Heart left ventricle (tissue), 16 donors: ENCODE data around the gene RELL1. TPM values are rescaled to one million over a fixed set of nuclear protein-coding genes. Genes with fewer than 3 reads are reported as not detected.

ENCODE experiments used
- ATAC-seq, 4 donors: fragments of 200-7000 bp; cut with Tn5 transposase; one replicate each; pipeline ENCODE4 v1.9.1; 2020 to 2022; ENCODE audit warnings: moderate library complexity in 4 of 4, mild to moderate bottlenecking in 3 of 4, moderate number of reproducible peaks in 1 of 4
- DNase-seq, 5 donors: peaks; one replicate each; pipeline ENCODE4 v3.0.0-alpha.2; 2020
- H3K27ac ChIP-seq, 12 donors: fragments of 200-600 bp; sonication (generic) in 4 of 12; one replicate each; pipeline versions ENCODE4 v1.5.0 to v1.8.0; 2016 to 2022; ENCODE audit warnings: mild to moderate bottlenecking in 2 of 12
- H3K27me3 ChIP-seq, 9 donors: fragments of 200-600 bp; sonication (generic) in 2 of 9; one replicate each; pipeline versions ENCODE4 v1.5.1 to v1.8.0; 2016 to 2022; ENCODE audit warnings: mild to moderate bottlenecking in 3 of 9
- H3K36me3 ChIP-seq, 9 donors: fragments of 200-600 bp; sonication (generic) in 2 of 9; one replicate each; pipeline versions ENCODE4 v1.5.0 to v1.8.0; 2018 to 2022; ENCODE audit warnings: mild to moderate bottlenecking in 2 of 9
- H3K4me1 ChIP-seq, 12 donors: fragments of 200-600 bp; sonication (generic) in 4 of 12; one replicate each; pipeline versions ENCODE4 v1.5.0 to v1.8.0; 2016 to 2022; ENCODE audit warnings: mild to moderate bottlenecking in 3 of 12
- H3K4me3 ChIP-seq, 12 donors: fragments of 200-600 bp; sonication (generic) in 4 of 12; one replicate each; pipeline versions ENCODE4 v1.5.0 to v1.8.0; 2017 to 2022; ENCODE audit warnings: mild to moderate bottlenecking in 9 of 12, moderate library complexity in 4 of 12
- H3K9me3 ChIP-seq, 12 donors: fragments of 200-600 bp; sonication (generic) in 4 of 12; one replicate each; pipeline versions ENCODE4 v1.5.0 to v1.8.0; 2016 to 2022; ENCODE audit warnings: mild to moderate bottlenecking in 1 of 12
- POLR2A ChIP-seq, 2 donors: fragments of 450-650 bp; IDR thresholded peaks; one replicate each; pipeline ENCODE4 v1.6.1; 2017; ENCODE audit warnings: antibody characterized with exemption in 2 of 2, mild to moderate bottlenecking in 2 of 2, moderate library complexity in 2 of 2
- WGBS, 4 donors: extraction: QIAGEN DNeasy Blood & Tissue Kit in 2 of 4; methylation state at CpG; one replicate each; pipeline versions ENCODE4 v1.1.5 to v1.1.7; 2013 to 2018; 5-methylcytosine and 5-hydroxymethylcytosine counted together
- intact Hi-C, 10 donors: fragments of 100-400 bp; cut with DNase I; formaldehyde crosslinking; loops; one replicate each; pipeline versions ENCODE4 v1.11.1 to v1.14.2; 2022
- polyA plus RNA-seq, 2 donors: library from polyadenylated mRNA; stranded (reverse); fragments of 200-250 nt; gene quantifications; one replicate each; pipeline ENCODE4 v1.2.3, GENCODE V29; 2013
- total RNA-seq, 9 donors: library from RNA; depleted of rRNA in 2 of 9; stranded (reverse); fragments of >200 nt in 2 of 9; fragmentation: NEBNext Ultra II Directional in 3 of 9; extraction: Animal tissue kit (Norgen Biotek cat#: 25700) in 3 of 9; gene quantifications; one replicate each; pipeline versions ENCODE4 v1.1.0 to v1.2.4, GENCODE V29; 2016 to 2023
- TF ChIP-seq, protein P1 (sequence below), 12 donors: fragments of 200-600 bp; sonication (generic) in 4 of 12; IDR thresholded peaks; one replicate each; pipeline versions ENCODE4 v1.5.0 to v1.8.0; 2018 to 2022; ENCODE audit warnings: antibody characterized with exemption in 12 of 12, mild to moderate bottlenecking in 5 of 12
- donor health status: ischemic (EF 13 %, LVEDD 7.1; RV severe dilation, severe dysfunction).
- donor health status: healthy with polysubstance abuse.
- donor health status: DM: no; HTN: yes; CAD: no.
- donor health status: DM: no; HTN: no; CAD: no.
- donor health status: ischemic (EF 25% LVEDD 6.9; RV normal size, moderate dysfunction).
- donor health status: ischemic (EF 25% LVEDD 5.7; RV mildly dilated, moderate dysfunction).
- donor health status: healthy.
- donor health status: DM: yes; HTN: yes; CAD: no.
- donor health status: ischemic (EF 35%, LVEDD 5.7; RV mildly dilated, moderate dysfunction).
- donor health status: nonischemic (EF 11% LVEDD 7.7; RV severe dilation, severe dysfunction).
- donor health status: DM: yes; HTN: yes; CAD: no.
- donor health status: PGD.
- donor health status: ischemic (EF 29% LVEDD 5.4; RV normal size, mild dysfunction).
- donor health status: nonischemic (EF 23%, LVEDD 6.1; RV moderate dilation, normal function).

RELL1 gene
- total and polyA plus RNA-seq, 11 donors: 2.0 to 40.2 (median 25.2) TPM

- intact Hi-C loops: no loop called here
- no peak for TF ChIP-seq POLR2A (IDR thresholded peaks at IDR 0.05)
- TF ChIP-seq, protein P1, sequence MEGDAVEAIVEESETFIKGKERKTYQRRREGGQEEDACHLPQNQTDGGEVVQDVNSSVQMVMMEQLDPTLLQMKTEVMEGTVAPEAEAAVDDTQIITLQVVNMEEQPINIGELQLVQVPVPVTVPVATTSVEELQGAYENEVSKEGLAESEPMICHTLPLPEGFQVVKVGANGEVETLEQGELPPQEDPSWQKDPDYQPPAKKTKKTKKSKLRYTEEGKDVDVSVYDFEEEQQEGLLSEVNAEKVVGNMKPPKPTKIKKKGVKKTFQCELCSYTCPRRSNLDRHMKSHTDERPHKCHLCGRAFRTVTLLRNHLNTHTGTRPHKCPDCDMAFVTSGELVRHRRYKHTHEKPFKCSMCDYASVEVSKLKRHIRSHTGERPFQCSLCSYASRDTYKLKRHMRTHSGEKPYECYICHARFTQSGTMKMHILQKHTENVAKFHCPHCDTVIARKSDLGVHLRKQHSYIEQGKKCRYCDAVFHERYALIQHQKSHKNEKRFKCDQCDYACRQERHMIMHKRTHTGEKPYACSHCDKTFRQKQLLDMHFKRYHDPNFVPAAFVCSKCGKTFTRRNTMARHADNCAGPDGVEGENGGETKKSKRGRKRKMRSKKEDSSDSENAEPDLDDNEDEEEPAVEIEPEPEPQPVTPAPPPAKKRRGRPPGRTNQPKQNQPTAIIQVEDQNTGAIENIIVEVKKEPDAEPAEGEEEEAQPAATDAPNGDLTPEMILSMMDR (IDR thresholded peaks at IDR 0.05): no peak
- peak overlapping the region in 3 of 12 donors; percentile 4 to 47 (median 40) for H3K27ac ChIP-seq
These were observed 29.5 kb downstream of the RELL1 start for GRCh38 chr4:37656649-37657048.

GRCh38 chr4:37653601-37654000 lies 32.6 kb downstream of the RELL1 start:
- 94 to 98% (median 96%) methylated on average over 1 of the region's 1 CpG for WGBS, 4 donors
- Histone ChIP-seq H3K36me3 (peaks cover 0 to 18% (median 0%) of the 10 kb centered on the region in 9 donors), H3K9me3 (peaks cover 0 to 30% (median 11%) of the 10 kb centered on the region in 12 donors), H3K4me3 (no peak overlapping the region), H3K4me1 (peaks cover 0 to 18% (median 4%) of the 10 kb centered on the region in 12 donors), H3K27me3 (no peaks in the 10 kb centered on the region), H3K27ac (no peak overlapping the region)
- intact Hi-C loops: loop anchor here in 1 of 10 donors (5.0 kb wide), 1 partner anchor 34 kb away; the partner anchor contains the start of gene RELL1
- ATAC-seq (no peak), DNase-seq (no peak)
- TF ChIP-seq POLR2A (IDR thresholded peaks at IDR 0.05): no peak
- TF ChIP-seq, protein P1 (IDR thresholded peaks at IDR 0.05): no peak

More at GRCh38 chr4:37656649-37657048, 29.5 kb downstream of the RELL1 start:
- H3K4me3 ChIP-seq: no peak overlapping the region
- ATAC-seq (peak in 1 of 4 donors; percentile 21), DNase-seq (no peak)
- H3K36me3 ChIP-seq: peaks cover 0 to 9% (median 0%) of the 10 kb centered on the region in 9 donors
- 81 to 88% (median 84%) methylated on average over 4 of the region's 4 CpGs for WGBS, 4 donors
- peaks cover 0 to 42% (median 21%) of the 10 kb centered on the region in 12 donors for H3K4me1 ChIP-seq
- peaks cover 0 to 30% (median 11%) of the 10 kb centered on the region in 12 donors for H3K9me3 ChIP-seq
- H3K27me3 ChIP-seq: no peaks in the 10 kb centered on the region

DNA sequence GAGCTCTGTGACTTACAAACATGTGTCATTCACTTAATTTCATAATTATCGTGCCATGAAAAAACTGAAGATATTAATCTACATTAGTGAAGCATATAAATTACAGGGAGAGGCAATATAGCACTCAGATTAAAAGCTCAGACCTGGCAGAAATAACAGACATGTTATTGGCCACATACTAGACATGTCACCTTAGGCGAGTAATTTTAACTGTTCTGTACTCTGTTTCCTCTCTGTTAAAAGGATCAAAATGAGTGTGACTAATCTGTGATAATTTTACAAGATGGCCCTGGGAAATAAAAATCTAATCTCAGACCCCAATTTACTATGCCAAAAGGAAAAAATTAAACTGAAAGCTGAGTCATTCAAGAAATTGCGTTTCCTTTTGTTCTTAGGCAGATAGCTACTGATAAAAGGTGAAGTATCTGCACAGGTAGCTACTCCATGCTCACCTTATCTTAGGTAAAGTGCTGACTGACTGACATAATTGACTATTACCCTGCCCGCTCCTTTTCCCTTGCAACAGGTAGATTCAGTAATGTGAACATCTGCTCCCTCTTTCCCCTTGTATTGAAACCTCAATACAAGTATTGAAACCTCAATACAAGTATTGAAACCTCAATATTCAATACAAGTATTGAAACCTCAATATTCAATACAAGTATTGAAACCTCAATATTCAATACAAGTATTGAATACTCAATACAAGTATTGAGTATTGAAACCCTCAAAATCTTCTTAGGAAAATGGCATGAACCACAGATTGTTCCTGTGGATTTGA lies 33.2 kb downstream of the RELL1 start:
- Histone ChIP-seq H3K4me1 (peaks cover 0 to 19% (median 9%) of the 10 kb centered on the region in 12 donors), H3K27me3 (no peaks in the 10 kb centered on the region), H3K4me3 (no peak overlapping the region), H3K36me3 (peaks cover 0 to 18% (median 0%) of the 10 kb centered on the region in 9 donors), H3K27ac (no peak overlapping the region), H3K9me3 (peaks cover 0 to 30% (median 11%) of the 10 kb centered on the region in 12 donors)
- ATAC-seq (no peak), DNase-seq (no peak)
- no peak for TF ChIP-seq POLR2A (IDR thresholded peaks at IDR 0.05)
- TF ChIP-seq, protein P1 (IDR thresholded peaks at IDR 0.05): no peak
- WGBS, 4 donors: 91 to 94% (median 93%) methylated on average over 4 of the region's 4 CpGs
- intact Hi-C loops: loop anchor here in 1 of 10 donors (5.0 kb wide), 1 partner anchor 34 kb away; the partner anchor contains the start of gene RELL1

DNA sequence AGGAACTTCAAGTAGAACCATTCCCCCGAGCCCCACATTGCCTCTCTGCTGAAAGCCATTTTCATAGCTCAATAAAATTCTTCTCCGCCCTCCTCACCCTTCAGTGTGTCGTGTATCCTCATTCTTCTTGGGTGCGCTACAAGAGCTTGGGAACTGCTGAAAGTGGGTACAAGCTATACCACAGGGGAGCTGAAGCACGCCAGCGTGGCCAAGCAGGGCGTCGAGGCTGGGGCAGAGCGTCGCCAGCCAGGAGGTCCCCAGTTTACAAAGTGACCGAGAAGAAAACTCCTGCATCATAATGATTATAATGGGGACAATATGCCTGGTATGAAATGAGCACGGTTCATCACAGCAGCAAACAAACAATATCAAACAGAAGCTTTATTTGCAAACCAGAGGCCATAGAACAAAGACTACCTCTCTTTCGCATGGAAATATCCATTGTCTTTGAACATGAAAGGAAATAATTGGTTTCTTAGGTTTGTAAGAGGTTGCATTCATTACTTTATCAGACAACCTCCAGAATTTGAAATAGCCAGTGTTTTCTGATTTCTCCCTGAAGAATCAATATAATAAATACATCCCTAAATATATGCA lies 34.3 kb downstream of the RELL1 start:
- intact Hi-C loops: loop anchor here in 1 of 10 donors (5.0 kb wide), 1 partner anchor 35 kb away; the partner anchor contains the start of gene RELL1
- no peak for DNase-seq
- 93 to 99% (median 97%) methylated on average over 13 of the region's 13 CpGs for WGBS, 4 donors
- peaks cover 0 to 26% (median 5%) of the 10 kb centered on the region in 9 donors for H3K36me3 ChIP-seq
- H3K4me3 ChIP-seq: no peak overlapping the region
- TF ChIP-seq, protein P1 (IDR thresholded peaks at IDR 0.05): no peak
- TF ChIP-seq POLR2A (IDR thresholded peaks at IDR 0.05): no peak
- ATAC-seq: no peak
- no peak overlapping the region for H3K27ac ChIP-seq
- peaks cover 0 to 25% (median 7%) of the 10 kb centered on the region in 12 donors for H3K9me3 ChIP-seq
- no peaks in the 10 kb centered on the region for H3K27me3 ChIP-seq
- H3K4me1 ChIP-seq: peaks cover 0 to 22% (median 12%) of the 10 kb centered on the region in 12 donors
